ENCODE results near the gene TBX10.
"Not testable (repeated sequence)": the region's sequence is repeated elsewhere in the genome, so short reads cannot be mapped to it uniquely, and the experiment has no call there.

DNA sequence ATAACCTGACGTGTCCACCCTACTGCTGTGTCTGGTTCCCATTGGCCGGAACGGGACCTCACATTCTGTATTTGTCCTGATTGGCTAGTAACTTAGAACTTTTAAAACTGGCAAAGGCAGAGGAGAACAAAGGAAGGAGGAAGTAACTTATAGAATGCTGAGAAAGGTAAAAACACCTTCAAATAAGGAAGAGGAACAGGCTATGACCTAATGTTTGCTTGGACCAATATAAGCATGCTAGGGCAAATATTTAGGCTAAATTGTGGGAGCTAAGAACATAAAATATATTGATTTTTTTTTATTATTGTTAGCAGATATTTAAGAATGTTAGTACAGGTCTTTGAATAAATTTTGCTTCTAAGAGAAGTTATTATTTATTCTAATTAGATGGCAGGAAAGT, 2.1 kb downstream of the TBX10 start:
- TF ChIP-seq CTCF (IDR thresholded peaks at IDR 0.05; ENCODE audit: borderline replicate concordance, extremely low read depth, low read length, poor library complexity, severe bottlenecking); EZH2 (IDR thresholded peaks at IDR 0.05; ENCODE audit: borderline replicate concordance, low read depth, low read length, severe bottlenecking): not testable (repeated sequence)

Measured in DND-41 (cell line).